ENCODE results near the gene AQP7.
"Not testable (repeated sequence)": the region's sequence is repeated elsewhere in the genome, so short reads cannot be mapped to it uniquely, and the experiment has no call there.

AQP7 gene

DNA sequence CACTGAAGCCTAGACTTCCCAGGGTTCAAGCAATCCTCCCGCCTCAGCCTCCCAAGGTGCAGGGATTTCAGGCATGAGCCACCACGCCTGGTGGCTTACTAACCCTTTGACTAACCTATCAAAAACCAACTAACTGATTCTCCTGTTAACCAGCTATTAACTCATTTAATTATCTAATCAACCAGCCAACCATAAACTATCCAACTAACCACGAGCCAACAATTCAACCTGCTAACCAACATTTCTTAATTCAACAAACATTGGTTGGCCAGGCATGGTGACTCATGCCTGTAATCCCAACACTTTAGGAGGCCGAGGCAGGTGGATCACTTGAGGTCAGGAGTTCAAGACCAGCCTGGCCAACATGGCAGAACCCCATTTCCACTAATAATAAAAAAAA lies 3.3 kb downstream of the AQP7 start:
- not testable (repeated sequence) for DNase-seq (ENCODE audit: extremely low read depth in 1 of 2, low read depth in 1 of 2)

DNA sequence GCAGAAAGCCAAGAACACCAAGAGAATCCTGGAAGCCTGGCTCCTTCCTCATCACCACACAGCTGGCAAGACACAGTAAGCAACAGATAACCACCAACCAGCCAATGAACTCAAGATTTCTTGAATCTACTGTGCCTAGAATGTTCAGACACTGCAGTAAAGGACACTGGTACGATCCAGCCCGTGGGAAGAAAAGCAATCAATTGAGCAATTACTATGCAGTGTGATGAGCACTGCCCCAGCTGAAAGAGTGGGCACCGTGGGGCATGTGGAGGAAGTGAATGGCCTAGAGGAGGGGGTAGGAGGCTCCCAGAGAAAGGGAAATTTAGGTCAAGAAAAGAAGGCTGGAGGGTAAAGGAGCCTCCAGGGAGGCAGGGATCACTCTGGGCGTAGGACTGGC lies 4.6 kb downstream of the AQP7 start:
- not testable (repeated sequence) for DNase-seq (ENCODE audit: extremely low read depth in 1 of 2, low read depth in 1 of 2)

DNA sequence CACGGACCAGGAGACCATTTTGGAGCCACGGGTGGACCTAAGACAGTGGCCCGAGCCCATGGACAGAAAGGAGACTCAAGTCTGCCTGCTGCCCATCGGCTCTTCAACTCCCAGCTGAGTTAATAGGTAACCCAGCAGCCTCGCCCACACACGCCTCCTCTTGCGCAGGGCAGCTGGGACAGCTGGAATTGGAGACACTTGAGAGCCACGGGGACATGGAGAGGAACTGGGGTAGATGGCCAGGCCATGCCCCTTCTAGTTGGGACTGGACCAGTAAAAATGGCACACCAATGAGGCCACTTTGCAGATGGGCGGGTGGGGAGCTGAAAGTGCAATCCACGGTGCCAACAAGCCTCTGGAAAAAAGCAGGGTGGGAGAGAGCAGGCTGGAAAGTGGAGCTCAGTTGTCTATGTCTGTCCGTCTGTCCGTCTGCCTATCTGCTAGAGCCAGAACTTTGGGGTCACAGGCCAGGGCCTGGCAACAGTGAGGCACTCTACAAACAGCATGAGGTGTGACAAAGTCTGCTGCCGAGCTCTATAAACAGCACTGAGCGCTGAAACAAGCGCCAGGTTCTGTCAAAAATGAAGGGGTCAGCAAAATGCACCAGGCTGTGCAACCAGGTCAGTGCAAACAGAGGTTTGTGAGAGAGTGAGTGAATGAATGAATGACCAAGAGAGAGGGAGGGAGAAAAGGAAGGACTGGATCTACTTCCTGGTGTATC lies 7.0 kb downstream of the AQP7 start:
- not testable (repeated sequence) for DNase-seq (ENCODE audit: extremely low read depth in 1 of 2, low read depth in 1 of 2)

DNA sequence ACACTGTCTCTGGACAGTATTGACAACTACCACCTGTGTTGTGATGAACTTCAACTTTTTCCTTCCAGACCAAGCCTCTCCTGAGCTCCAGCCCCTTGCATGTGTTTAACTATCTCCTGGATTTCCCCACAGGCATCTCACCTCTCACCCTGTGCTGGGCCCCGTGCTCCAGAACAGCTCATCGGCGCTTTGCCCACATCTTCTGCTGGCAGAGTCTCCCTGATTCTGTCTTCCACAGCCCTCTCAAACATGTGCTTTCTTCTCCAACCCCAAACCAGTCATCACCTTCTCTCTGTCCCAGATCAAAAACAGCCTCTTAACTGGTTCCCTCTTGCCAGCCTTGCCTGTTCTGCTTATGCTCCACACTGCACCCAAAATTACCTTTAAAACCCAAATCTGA lies 8.4 kb downstream of the AQP7 start:
- not testable (repeated sequence) for DNase-seq (ENCODE audit: extremely low read depth in 1 of 2, low read depth in 1 of 2)

GRCh38 chr9:33393581-33393980 lies 8.8 kb downstream of the AQP7 start:
- no peak for DNase-seq (ENCODE audit: extremely low read depth in 1 of 2, low read depth in 1 of 2)

GRCh38 chr9:33392591-33393021 lies 9.8 kb downstream of the AQP7 start:
- DNase-seq (ENCODE audit: extremely low read depth in 1 of 2, low read depth in 1 of 2), result not testable (repeated sequence)

DNA sequence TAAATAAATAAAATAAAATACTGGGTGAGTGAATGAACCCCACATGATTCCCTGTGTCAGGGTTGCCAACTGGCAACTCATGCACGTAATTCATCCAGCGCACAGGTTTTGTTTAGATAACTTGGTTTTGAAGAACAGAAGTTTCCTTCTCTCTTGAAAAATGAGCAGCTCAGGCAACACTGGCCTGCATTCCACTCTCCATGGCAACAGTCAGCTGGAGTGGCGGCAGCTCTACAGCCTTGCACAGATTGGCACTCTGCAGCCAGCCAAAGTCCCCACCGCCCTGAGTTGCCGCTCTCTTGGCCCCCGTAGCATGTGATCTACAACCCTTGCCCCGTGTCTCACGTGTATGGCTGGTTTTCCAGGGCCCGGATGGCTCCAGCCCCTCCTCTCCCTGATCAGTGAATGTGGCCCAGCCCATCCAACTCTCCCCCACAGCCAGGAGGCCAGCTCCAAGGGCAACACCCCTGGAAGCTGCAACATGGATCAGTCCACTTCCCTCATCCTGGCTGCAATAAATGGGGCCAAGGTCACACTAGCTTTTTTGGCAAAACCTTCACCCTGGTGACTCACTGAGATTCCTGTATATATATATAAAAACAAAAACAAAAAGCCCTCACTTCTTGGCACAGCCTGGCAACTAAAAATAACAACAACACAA lies 11.1 kb downstream of the AQP7 start:
- not testable (repeated sequence) for DNase-seq (ENCODE audit: extremely low read depth in 1 of 2, low read depth in 1 of 2)

DNA sequence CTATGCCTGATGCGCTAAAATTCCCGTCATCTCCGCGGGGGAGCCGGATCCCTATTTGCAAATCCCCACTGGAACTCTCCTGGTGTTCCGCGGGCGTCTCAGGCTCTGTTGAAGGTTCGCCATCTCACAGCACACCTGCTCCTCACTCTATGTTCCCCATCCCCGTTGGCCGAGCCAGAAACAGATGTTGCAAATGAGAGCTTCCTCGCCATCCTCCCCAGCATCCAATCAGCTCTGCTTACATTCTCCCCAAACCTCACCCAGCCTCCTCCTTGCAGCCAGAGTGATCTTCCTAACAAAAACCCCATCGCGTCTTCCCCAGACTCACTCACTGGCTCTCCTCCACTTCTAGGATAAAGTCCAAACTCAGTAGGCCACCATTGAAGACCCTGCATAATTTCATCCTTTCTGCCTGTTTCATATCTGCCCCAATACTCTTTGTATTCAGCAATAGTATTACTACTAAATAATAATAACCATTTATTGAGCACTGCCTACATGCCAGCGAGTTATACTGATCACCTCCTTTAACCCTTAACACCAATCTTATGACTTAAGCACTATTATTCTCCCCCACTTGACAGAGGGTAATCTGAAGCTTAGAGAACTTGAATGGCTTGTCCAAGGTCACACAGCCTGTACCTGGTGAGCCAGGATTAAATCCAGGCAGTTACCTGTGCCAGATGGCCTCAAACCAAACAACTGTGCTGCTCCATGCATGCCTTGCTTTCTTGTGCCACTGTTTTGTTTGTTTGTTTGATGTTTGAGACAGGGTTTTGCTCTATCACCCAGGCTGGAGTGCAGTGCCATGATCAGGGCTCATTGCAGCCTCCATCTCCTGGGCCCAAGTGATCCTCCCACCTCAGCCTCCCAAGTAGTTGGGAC lies 14.0 kb downstream of the AQP7 start:
- no peak for DNase-seq (ENCODE audit: extremely low read depth in 1 of 2, low read depth in 1 of 2)

DNA sequence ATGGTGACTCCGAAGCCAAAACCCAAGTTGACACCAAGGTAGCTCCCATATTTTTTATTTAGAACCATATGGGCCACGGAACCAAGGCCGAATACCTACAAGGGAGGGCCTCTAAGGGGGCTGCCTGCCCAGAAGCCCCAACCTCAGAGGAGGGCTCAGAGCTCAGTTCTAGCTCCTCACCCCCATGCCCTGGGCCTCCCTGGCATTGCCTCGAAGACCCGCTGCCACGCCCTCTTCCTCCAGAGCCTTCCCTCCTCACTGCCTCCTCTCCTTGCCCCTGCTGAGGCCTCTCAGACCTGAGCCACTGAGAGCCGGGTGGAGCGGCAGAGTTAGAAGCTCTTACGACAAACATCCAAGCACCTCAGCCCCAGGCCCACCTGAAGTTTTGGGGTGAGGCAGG lies 15.4 kb downstream of the AQP7 start:
- DNase-seq (ENCODE audit: extremely low read depth in 1 of 2, low read depth in 1 of 2), result not testable (repeated sequence)

DNA sequence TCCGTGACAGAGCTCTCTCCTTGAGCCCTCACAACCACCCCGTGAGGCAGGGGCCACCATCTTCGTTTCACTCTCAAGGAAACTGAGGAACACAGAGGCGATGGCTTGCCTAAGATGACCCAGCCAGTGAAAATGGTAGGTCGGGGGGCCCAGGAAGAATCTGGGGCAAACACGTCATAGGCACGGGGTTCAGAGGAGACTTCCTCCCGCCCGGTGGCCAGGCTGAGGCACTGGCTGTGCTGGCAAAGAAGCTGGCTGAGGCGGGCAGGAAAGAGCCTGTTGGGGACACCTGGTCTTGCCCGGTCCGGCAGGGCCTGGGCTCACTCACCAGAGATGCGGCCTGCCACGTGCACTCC lies 15.7 kb downstream of the AQP7 start:
- not testable (repeated sequence) for DNase-seq (ENCODE audit: extremely low read depth in 1 of 2, low read depth in 1 of 2)

DNA sequence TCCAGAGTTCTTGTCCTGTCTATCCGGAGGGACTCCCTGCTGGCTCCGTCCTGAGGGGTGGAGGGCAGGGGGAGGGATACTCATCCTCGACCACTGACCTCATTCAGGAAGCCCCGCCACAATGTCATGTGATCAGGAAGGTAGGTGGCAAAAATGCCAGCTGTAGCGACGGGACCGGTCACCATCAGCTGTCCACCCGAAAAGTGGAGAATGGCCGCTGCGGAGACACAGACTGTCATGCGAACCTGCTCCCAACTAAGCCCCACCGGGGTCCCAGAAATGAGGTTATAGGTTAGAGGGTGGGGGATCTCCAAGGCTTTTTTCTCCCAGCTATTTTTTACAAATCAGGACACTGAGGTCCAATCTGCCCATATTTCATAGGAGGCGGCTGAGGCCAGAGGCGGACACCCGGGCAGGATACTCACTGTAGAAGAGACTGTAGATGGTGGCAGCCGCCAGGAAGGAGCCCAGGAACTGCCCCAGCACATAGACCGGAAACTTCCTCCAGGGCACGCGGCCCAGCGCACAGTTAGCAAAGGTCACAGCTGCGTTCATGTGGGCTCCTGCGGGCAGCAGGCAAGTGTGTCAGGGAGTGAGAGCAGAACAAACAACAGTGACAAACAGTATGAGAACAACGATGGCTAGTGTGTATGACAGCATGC lies 16.3 kb downstream of the AQP7 start:
- DNase-seq (ENCODE audit: extremely low read depth in 1 of 2, low read depth in 1 of 2), result not testable (repeated sequence)

DNA sequence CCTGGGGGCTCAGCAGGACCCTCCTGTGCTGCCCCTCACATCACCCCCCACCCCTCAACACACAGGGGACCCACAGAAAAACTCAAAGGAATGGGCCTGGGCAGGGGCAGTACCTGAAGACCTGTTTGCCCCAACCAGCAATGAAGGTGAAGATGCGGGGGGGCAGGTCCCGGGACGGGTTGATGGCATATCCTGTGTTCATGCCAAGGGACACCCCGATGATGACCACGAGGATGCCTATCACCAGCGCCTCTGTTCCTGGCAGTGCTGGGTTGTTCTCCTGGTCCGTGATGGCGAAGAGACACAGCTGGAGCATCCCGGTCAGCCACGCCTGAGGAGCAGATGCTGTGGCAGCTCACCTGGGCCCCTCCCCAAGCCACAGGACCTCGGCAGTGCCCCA lies 16.8 kb downstream of the AQP7 start:
- not testable (repeated sequence) for DNase-seq (ENCODE audit: extremely low read depth in 1 of 2, low read depth in 1 of 2)

DNA sequence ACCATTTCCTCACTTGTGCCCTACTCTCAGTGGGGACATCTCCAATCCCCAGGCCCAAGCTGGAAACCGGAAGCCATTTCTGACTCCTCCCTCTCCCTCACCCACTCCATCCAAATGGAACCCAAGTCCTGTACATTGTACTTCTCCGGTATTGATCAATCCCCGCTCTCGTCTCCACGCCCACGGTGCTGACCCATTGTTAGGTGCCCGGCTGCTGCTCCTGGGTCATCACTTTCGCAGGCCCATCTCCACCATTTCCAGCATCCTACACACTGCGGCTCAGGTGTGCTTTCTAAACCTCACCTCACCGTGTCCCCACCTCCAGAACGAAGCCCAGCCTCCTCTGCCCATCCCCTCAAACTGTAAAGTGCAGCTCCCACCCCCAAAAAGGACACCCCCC lies 19.0 kb downstream of the AQP7 start:
- DNase-seq (ENCODE audit: extremely low read depth in 1 of 2, low read depth in 1 of 2), result not testable (repeated sequence)

DNA sequence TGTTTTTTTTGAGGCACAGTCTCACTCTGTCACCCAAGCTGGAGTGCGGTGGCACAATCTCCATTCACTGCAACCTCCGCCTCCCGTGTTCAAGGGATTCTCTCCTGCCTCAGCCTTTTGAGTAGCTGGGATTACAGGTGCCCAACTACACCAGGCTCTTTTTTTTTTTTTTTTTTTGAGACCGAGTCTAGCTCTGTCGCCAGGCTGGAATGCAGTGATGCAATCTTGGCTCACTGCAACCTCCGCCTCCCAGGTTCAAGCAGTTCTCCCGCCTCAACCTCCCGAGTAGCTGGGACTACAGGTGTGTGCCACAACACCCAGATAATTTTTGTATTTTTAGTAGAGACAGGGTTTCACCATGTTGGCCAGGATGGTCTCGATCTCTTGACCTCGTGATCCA lies 20.0 kb downstream of the AQP7 start:
- not testable (repeated sequence) for DNase-seq (ENCODE audit: extremely low read depth in 1 of 2, low read depth in 1 of 2)

DNA sequence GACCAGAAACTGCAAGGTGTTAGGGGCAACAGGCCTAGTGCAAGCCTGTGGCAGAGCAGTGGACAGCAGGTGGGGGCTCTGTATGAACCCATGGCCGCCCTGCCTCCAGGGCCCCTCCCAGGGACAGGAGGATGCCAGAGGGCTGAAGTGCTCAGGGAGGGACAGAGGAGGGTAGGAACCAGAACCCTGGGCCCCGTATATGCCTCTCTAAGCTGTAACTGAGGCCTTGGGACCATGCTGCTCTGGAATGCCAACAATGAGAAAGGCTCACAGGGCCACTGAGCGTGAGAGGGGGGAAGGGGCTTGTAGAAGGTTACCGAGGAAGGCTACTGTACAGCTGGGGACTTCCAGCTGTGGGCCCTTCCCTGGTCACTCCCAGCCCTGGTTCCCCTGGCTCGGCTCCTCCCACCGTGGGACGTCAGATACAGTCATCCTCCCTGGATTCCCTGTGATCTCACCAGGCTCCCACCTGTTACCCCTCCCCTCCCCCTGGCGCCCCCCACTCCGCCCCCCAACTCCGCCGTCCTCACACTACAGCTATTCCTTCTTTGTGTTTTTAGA lies 21.1 kb downstream of the AQP7 start:
- no peak for DNase-seq (ENCODE audit: extremely low read depth in 1 of 2, low read depth in 1 of 2)

DNA sequence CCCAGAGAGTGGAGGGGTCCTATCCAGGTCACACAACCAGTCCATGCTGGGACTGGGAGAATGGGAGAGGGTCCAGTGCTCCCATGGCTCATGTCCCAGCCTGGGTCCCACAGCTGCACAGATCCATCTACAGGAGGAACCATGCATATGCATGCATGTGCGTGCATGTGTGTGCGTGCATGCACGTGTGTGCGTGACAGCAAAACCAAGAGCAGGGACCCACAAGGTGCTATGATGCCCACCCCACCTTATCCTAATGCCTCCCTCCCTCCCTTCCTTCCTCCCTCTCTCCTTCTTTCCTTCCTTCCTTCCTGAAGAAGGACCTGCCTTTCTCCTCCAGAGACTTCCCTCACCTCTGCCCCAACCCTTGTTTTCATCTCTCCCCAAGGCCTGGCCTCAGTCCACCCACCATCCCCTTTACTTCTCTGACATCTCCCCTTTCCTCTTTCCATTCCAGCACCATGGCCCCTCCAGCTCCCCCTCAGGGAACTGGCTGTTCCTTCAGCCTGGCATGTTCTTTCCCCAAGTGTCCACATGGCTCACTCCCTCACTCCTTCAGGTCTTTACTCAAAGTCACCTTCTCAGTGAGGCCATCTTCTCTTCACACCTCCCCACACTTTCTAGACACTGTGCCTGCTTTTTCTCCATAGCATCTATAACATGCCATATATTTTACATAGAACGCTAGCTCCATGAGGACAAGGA lies 21.8 kb downstream of the AQP7 start:
- no peak for DNase-seq (ENCODE audit: extremely low read depth in 1 of 2, low read depth in 1 of 2)

GRCh38 chr9:33379666-33380389 lies 22.5 kb downstream of the AQP7 start:
- DNase-seq (ENCODE audit: extremely low read depth in 1 of 2, low read depth in 1 of 2), result no peak

GRCh38 chr9:33378121-33378795 lies 24.1 kb downstream of the AQP7 start:
- no peak for DNase-seq (ENCODE audit: extremely low read depth in 1 of 2, low read depth in 1 of 2)
